Subcutaneous adipose tissue (tissue), 4 donors: ENCODE measurements around the gene DEPDC4. TPM values are rescaled to one million over a fixed set of nuclear protein-coding genes. Genes with fewer than 3 reads are reported as not detected.

Experiments used
- CTCF ChIP-seq: fragments of 450-650 bp; IDR thresholded peaks from one replicate; pipeline ENCODE4 v1.5.1; 2016; ENCODE audit warnings: low read depth, mild to moderate bottlenecking, control low read depth, antibody characterized with exemption, moderate library complexity
- total RNA-seq, 4 donors: library from RNA; depleted of rRNA; stranded (reverse); fragments of >200 nt; gene quantifications; one replicate each; pipeline ENCODE4 v1.1.0, GENCODE V29; 2016

Gene DEPDC4
- total RNA-seq: 1 to 10 TPM in 2 of 4 donors, not detected in 2; 2.0 to 2.4 TPM

- no peak for TF ChIP-seq CTCF
These were observed at the start of gene DEPDC4, which contains the start of gene SCYL2 for GRCh38 chr12:100266835-100267602. DEPDC4 (minus strand) TSS chr12:100267079; CDS start chr12:100267076, 3 bp downstream. SCYL2 (plus strand) TSS chr12:100267177; CDS start chr12:100282971, 15,794 bp downstream.

- no peak for TF ChIP-seq CTCF
These were observed 44.4 kb upstream of the DEPDC4 start for GRCh38 chr12:100311317-100311716.

- TF ChIP-seq CTCF: no peak
These were observed 37.0 kb upstream of the DEPDC4 start for GRCh38 chr12:100303831-100304230.

- no peak for TF ChIP-seq CTCF
These were observed 35.2 kb upstream of the DEPDC4 start for GRCh38 chr12:100302081-100302480.

GRCh38 chr12:100295764-100296555, 29.1 kb upstream of the DEPDC4 start:
- no peak for TF ChIP-seq CTCF

GRCh38 chr12:100293017-100293416, 26.1 kb upstream of the DEPDC4 start:
- TF ChIP-seq CTCF: no peak

- no peak for TF ChIP-seq CTCF
These were observed 23.1 kb upstream of the DEPDC4 start for GRCh38 chr12:100290016-100290415.
